K562 (cell line): ENCODE measurements around the gene CACYBP. TPM values are rescaled to one million over a fixed set of nuclear protein-coding genes. Genes with fewer than 3 reads are reported as not detected.
A peak's percentile ranks its signal among the peaks of the same experiment; 100 is the strongest.

ENCODE experiments used
- ATAC-seq: fragments of 200-7000 bp; cut with Tn5 transposase; 3 replicates; pipeline ENCODE4 v1.9.1; 2020; ENCODE audit warnings: moderate library complexity
- BruUV-seq: library from RNA; stranded (reverse); fragments of 400-500 nt; replicated peaks from 2 replicates; lab custom pipeline; 2021; lab: Mats Ljungman, UMichigan
- CTCF ChIA-PET: fragments of 300-600 bp; formaldehyde crosslinking; extraction: SDS; loops from one replicate; lab custom pipeline; 2021; ENCODE audit warnings: low intra/inter-chr PET ratio; lab: Yijun Ruan, JAX
- POLR2A ChIA-PET: fragments of 300-600, 350-650 bp; sonication (Branson Sonifier 250); formaldehyde crosslinking; extraction: SDS; loops from one replicate; lab custom pipeline; 2021; ENCODE audit warnings: antibody characterized with exemption, inconsistent platforms; lab: Yijun Ruan, JAX
- DNase-seq, 4 experiments: peaks; one replicate each; pipeline versions ENCODE4 v3.0.0 to v3.0.0-alpha.2; 2011 to 2018; ENCODE audit warnings: low spot score in 3 of 4, mixed read lengths in 3 of 4; ENCODE audit errors: extremely low read depth in 1 of 4
- FAIRE-seq: peaks from 2 replicates; lab custom pipeline; 2011; peaks lifted over from hg19 to GRCh38; lab: Jason Lieb, UNC
- H2AFZ ChIP-seq: 2 replicates; pipeline ENCODE4 v1.6.0; 2011; ENCODE audit warnings: low read depth, low read length, control low read depth, inconsistent platforms
- H3K27ac ChIP-seq: fragments of 200-600 bp; 3 replicates; pipeline ENCODE4 v1.8.0; 2011; ENCODE audit warnings: low read depth, mild to moderate bottlenecking, control low read depth, inconsistent platforms, low read length, moderate library complexity, mixed read lengths; ENCODE audit errors: extremely low read depth
- H3K27me3 ChIP-seq, 2 experiments: fragments of 300-600 bp in 1 of 2; 2 replicates in 1 of 2; 3 replicates in 1 of 2; pipeline versions ENCODE4 v1.6.0 to v1.8.0; 2011; ENCODE audit warnings: inconsistent platforms in 2 of 2, low read length in 2 of 2, mild to moderate bottlenecking in 1 of 2, mixed read lengths in 1 of 2, moderate library complexity in 1 of 2; ENCODE audit not compliant: control insufficient read depth in 2 of 2, insufficient read depth in 2 of 2
- H3K36me3 ChIP-seq: fragments of 300-600 bp; 3 replicates; pipeline ENCODE4 v1.8.0; 2011; ENCODE audit warnings: mild to moderate bottlenecking, low read length, inconsistent platforms; ENCODE audit not compliant: control insufficient read depth, insufficient read depth
- H3K4me1 ChIP-seq, 2 experiments: fragments of 200-600 bp in 1 of 2; replicated peaks in 1 of 2; 2 replicates in 1 of 2; 3 replicates in 1 of 2; pipeline versions ENCODE4 v1.5.1 to v1.8.0; 2011; ENCODE audit warnings: inconsistent platforms in 2 of 2, low read length in 2 of 2, mild to moderate bottlenecking in 1 of 2, mixed read lengths in 1 of 2, moderate library complexity in 1 of 2; ENCODE audit not compliant: control insufficient read depth in 2 of 2, insufficient read depth in 2 of 2
- H3K4me2 ChIP-seq: 2 replicates; pipeline ENCODE4 v1.6.1; 2011; ENCODE audit warnings: low read length, control low read depth, inconsistent platforms, mixed read lengths; ENCODE audit not compliant: insufficient read depth
- H3K4me3 ChIP-seq: fragments of 200-600 bp; sonication (generic), shearing (Covaris generic); 2 replicates; pipeline ENCODE4 v1.5.1; 2016; ENCODE audit warnings: control low read depth, inconsistent platforms
- H3K79me2 ChIP-seq: fragments of 200-600 bp; 3 replicates; pipeline ENCODE4 v1.8.0; 2011; ENCODE audit warnings: low read length, inconsistent platforms; ENCODE audit not compliant: control insufficient read depth, insufficient read depth
- H3K9ac ChIP-seq, 2 experiments: 2 replicates each; pipeline versions ENCODE4 v1.6.0 to v1.6.1; 2011; ENCODE audit warnings: low read depth in 2 of 2, low read length in 2 of 2, control low read depth in 1 of 2, inconsistent platforms in 1 of 2, mild to moderate bottlenecking in 1 of 2, mixed read lengths in 1 of 2; ENCODE audit not compliant: insufficient read depth in 1 of 2
- H3K9me1 ChIP-seq: one replicate; pipeline ENCODE4 v1.6.0; 2011; ENCODE audit warnings: inconsistent platforms, mild to moderate bottlenecking, low read length, moderate library complexity; ENCODE audit not compliant: control insufficient read depth, insufficient read depth
- H3K9me3 ChIP-seq: replicated peaks from 2 replicates; pipeline ENCODE4 v1.5.1; 2011; ENCODE audit warnings: low read depth, low read length, inconsistent platforms; ENCODE audit not compliant: control insufficient read depth, insufficient read depth
- H4K20me1 ChIP-seq: replicated peaks from 2 replicates; pipeline ENCODE4 v1.6.1; 2011; ENCODE audit warnings: low read length, inconsistent platforms, mixed read lengths; ENCODE audit not compliant: control insufficient read depth, insufficient read depth
- ERF ChIP-seq: fragments of 450-650 bp; formaldehyde crosslinking; IDR thresholded peaks from 2 replicates; pipeline ENCODE4 v1.4.0; 2020; ENCODE audit warnings: mild to moderate bottlenecking, mixed read lengths
- JUNB ChIP-seq: fragments of 450-650 bp; formaldehyde crosslinking; conservative IDR thresholded peaks from 2 replicates; pipeline ENCODE4 v1.4.0; 2020; ENCODE audit warnings: mild to moderate bottlenecking
- MCM3 ChIP-seq: fragments of 450-650 bp; IDR thresholded peaks from 2 replicates; pipeline ENCODE4 v1.6.1; 2016
- NFIC ChIP-seq: fragments of 450-650 bp; IDR thresholded peaks from 2 replicates; pipeline ENCODE4 v1.6.1; 2017; ENCODE audit warnings: mild to moderate bottlenecking, inconsistent platforms
- NR0B1 ChIP-seq: fragments of 450-650 bp; IDR thresholded peaks from one replicate; pipeline ENCODE4 v1.6.1; 2018; ENCODE audit warnings: mild to moderate bottlenecking, moderate library complexity; ENCODE audit not compliant: partially characterized antibody
- WGBS: fragments of 100-300 bp; shearing (Covaris generic); methylation state at CpG from one replicate; pipeline ENCODE4 v1.1.6; 2016; ENCODE audit warnings: low coverage, mixed read lengths; ENCODE audit not compliant: insufficient coverage; ENCODE audit errors: missing lambda C conversion rate; 5-methylcytosine and 5-hydroxymethylcytosine counted together
- in situ Hi-C: fragments of 300-500 bp; cut with MboI; formaldehyde crosslinking; loops from 4 replicates; pipeline ENCODE4 v1.15.0; 2018; ENCODE audit warnings: inconsistent platforms, mixed read lengths
- intact Hi-C: fragments of 100-400 bp; cut with micrococcal nuclease; formaldehyde crosslinking; loops from 2 replicates; pipeline ENCODE4 v1.14.2; 2022
- polyA plus RNA-seq, 8 experiments: library from polyadenylated mRNA; depleted of rRNA in 4 of 8; stranded (reverse) in 5 of 8; unstranded in 3 of 8; fragments of >200 nt; fragmentation: Nextera tagmentation in 2 of 8; fragmentation: Illumina TruSeq in 1 of 8; extraction: Ambion mirVana in 2 of 8; extraction: Trizol in 1 of 8; gene quantifications; 2 replicates each; pipeline versions ENCODE4 v1.2.1 to v1.2.3, GENCODE V29; 2011 to 2014; ENCODE audit warnings: inconsistent platforms in 1 of 8, missing spikeins in 1 of 8
- total RNA-seq, 7 experiments: library from RNA; depleted of rRNA in 6 of 7; stranded (reverse); fragments of >200 nt in 6 of 7; fragmentation: Illumina TruSeq in 2 of 7; extraction: Trizol in 2 of 7; gene quantifications; 2 replicates each; pipeline versions ENCODE4 v1.2.1 to v1.2.3, GENCODE V29; 2011 to 2021; ENCODE audit warnings: low replicate concordance in 1 of 7

The CACYBP gene
- total and polyA plus RNA-seq, 9 of the 15 experiments (the other 6 are each of a cell fraction or from before 2014, with no cell fraction given): 147 to 1,576 (median 488) TPM

DNA sequence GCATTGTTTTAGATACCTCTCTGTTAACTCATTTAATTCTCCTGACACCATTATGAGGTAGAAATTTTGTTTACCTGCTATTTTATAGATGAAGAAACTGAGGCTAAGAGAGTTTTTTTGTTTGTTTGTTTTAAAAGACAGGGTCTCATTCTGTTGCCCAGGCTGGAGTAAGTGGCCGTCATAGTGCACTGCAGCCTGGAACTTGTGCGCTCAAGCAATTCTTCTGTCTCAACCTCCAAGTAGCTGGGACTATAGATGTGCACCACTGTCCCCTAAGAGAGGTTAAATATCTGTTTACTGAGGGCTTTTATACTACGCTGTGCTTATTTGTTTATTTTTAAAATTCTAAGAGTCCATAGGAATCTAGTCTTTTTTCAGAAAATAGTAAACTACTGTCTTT is 43.7 kb upstream of the CACYBP start:
- intact Hi-C loops: no loop called here
- peaks cover 0 to 25% of the 10 kb centered on the region in 2 experiments; a peak in 3 of 5 replicates for H3K4me1 ChIP-seq
- no peak overlapping the region for H3K9ac ChIP-seq
- ATAC-seq: peak; percentile 54; the same call in 2 of the 3 replicates
- TF ChIP-seq JUNB (CRISPR knock-in tag) (no peak), MCM3 (no peak), NR0B1 (no peak)
- FAIRE-seq: no peak
- no peak overlapping the region for H3K27ac ChIP-seq
- H3K79me2 ChIP-seq: no peaks in the 10 kb centered on the region
- H2AFZ ChIP-seq: no peak overlapping the region
- 83% methylated on average over 3 of the region's 3 CpGs for WGBS
- H3K4me3 ChIP-seq: no peak overlapping the region
- no peaks in the 10 kb centered on the region for H3K36me3 ChIP-seq
- H3K9me3 ChIP-seq: no peaks in the 10 kb centered on the region
- POLR2A ChIA-PET: no interaction called here
- no peak overlapping the region for H3K4me2 ChIP-seq
- no peak for DNase-seq
- H3K27me3 ChIP-seq: no peaks in the 10 kb centered on the region
- CTCF ChIA-PET: no interaction called here
- no TSS peak for BruUV-seq
- no peaks in the 10 kb centered on the region for H4K20me1 ChIP-seq
- no peaks in the 10 kb centered on the region for H3K9me1 ChIP-seq
- in situ Hi-C loops: no loop called here

GRCh38 chr1:174956976-174957375 is 42.8 kb upstream of the CACYBP start:
- FAIRE-seq (no peak), ATAC-seq (no peak), DNase-seq (no peak)
- Histone ChIP-seq H3K9ac (no peak overlapping the region), H3K9me1 (no peaks in the 10 kb centered on the region), H3K4me3 (no peak overlapping the region), H2AFZ (no peak overlapping the region), H3K79me2 (no peaks in the 10 kb centered on the region), H3K27me3 (no peaks in the 10 kb centered on the region), H3K36me3 (no peaks in the 10 kb centered on the region), H3K9me3 (no peaks in the 10 kb centered on the region), H4K20me1 (no peaks in the 10 kb centered on the region), H3K27ac (no peak overlapping the region), H3K4me1 (peaks cover 0 to 25% of the 10 kb centered on the region in 2 experiments; a peak in 3 of 5 replicates), H3K4me2 (no peak overlapping the region)
- in situ Hi-C loops (no loop called here), intact Hi-C loops (no loop called here)
- no TSS peak for BruUV-seq
- TF ChIP-seq NFIC: 0 out of 2 replicates have a peak, but pooled peaks have one; percentile 34
- no peak for TF ChIP-seq ERF (CRISPR knock-in tag)
- CTCF ChIA-PET: no interaction called here
- POLR2A ChIA-PET: interaction anchor here (0.8 kb wide), 1 partner anchor 14 kb away, joined by 3 read pairs; no protein-coding TSS in a partner anchor
